Activated T-cell treated with anti-CD3 and anti-CD28 coated beads, Interleukin-2, amount 50 U/mL, for 72 hours (primary cell): ENCODE data around the gene CENPX. TPM values are rescaled to one million over a fixed set of nuclear protein-coding genes. Genes with fewer than 3 reads are reported as not detected.

ENCODE experiments used
- ATAC-seq, 2 donors: fragments of 150-1000 bp; cut with Tn5 transposase; replicated peaks in 1 of 2; 2 replicates each; pipeline ENCODE4 v1.10.0; 2021; ENCODE audit warnings: moderate library complexity in 2 of 2, mild to moderate bottlenecking in 1 of 2
- DNase-seq, 2 donors: peaks; one replicate each; pipeline ENCODE4 v3.0.0; 2021 to 2022; ENCODE audit warnings: mixed read lengths in 1 of 2
- H3K27ac Mint-ChIP-seq: one replicate; pipeline ENCODE4 v1.8.0; 2022; ENCODE audit warnings: mild to moderate bottlenecking, moderate library complexity, mixed read lengths
- H3K27me3 Mint-ChIP-seq: one replicate; pipeline ENCODE4 v1.8.0; 2022; ENCODE audit warnings: low read depth, mixed read lengths
- H3K36me3 Mint-ChIP-seq, 2 donors: one replicate each; pipeline ENCODE4 v1.8.0; 2022; ENCODE audit warnings: mixed read lengths in 2 of 2, mild to moderate bottlenecking in 1 of 2; ENCODE audit not compliant: insufficient read depth in 2 of 2
- H3K4me1 Mint-ChIP-seq: one replicate; pipeline ENCODE4 v1.8.0; 2022; ENCODE audit warnings: low read depth, mixed read lengths
- H3K4me3 Mint-ChIP-seq, 2 donors: one replicate each; pipeline ENCODE4 v1.8.0; 2022; ENCODE audit warnings: mild to moderate bottlenecking in 2 of 2, mixed read lengths in 2 of 2, moderate library complexity in 2 of 2
- H3K9me3 Mint-ChIP-seq, 2 donors: one replicate each; pipeline ENCODE4 v1.8.0; 2022; ENCODE audit warnings: mixed read lengths in 2 of 2
- total RNA-seq, 2 donors: library from RNA; stranded (reverse); gene quantifications; one replicate each; pipeline ENCODE4 v1.2.3, GENCODE V29; 2022

The CENPX gene
- total RNA-seq, 2 donors from 2014 or later = 32.2 to 44.0 TPM

- Mint-ChIP-seq H3K27ac (peak within 1 kb of the TSS; percentile 30), H3K27me3 (no peaks in the 10 kb centered on the region), H3K9me3 (no peaks in the 10 kb centered on the region), H3K36me3 (no peaks in the 10 kb centered on the region), H3K4me3 (peak within 1 kb of the TSS; percentile 92 to 95), H3K4me1 (peaks cover 20% of the 10 kb centered on the region)
- DNase-seq (peak; percentile 87 to 89), ATAC-seq (peak; percentile 91)
Observed at GRCh38 chr17:82051776-82052637, 29.3 kb upstream of the CENPX start, which contains the start of the genes GPS1 and RFNG. TSS of gene GPS1 (plus strand) at chr17:82051898. CDS start at chr17:82051932, 34 bp downstream. TSS of gene RFNG (minus strand) at chr17:82051811. CDS start at chr17:82051766, 45 bp downstream.

GRCh38 chr17:82050761-82051641 lies 28.3 kb upstream of the CENPX start:
- ATAC-seq (peak; percentile 33 to 39), DNase-seq (no peak)
- Mint-ChIP-seq H3K4me1 (peaks cover 20% of the 10 kb centered on the region), H3K27ac (peak overlapping the region; percentile 30), H3K27me3 (no peaks in the 10 kb centered on the region), H3K36me3 (no peaks in the 10 kb centered on the region), H3K4me3 (peak overlapping the region; percentile 92 to 95), H3K9me3 (no peaks in the 10 kb centered on the region)

- no peaks in the 10 kb centered on the region for H3K9me3 Mint-ChIP-seq
- ATAC-seq = no peak
- no peaks in the 10 kb centered on the region for H3K36me3 Mint-ChIP-seq
- H3K27me3 Mint-ChIP-seq = no peaks in the 10 kb centered on the region
- peak overlapping the region; percentile 92 to 95 for H3K4me3 Mint-ChIP-seq
- H3K27ac Mint-ChIP-seq = no peak overlapping the region
- no peak for DNase-seq
- H3K4me1 Mint-ChIP-seq = peaks cover 20% of the 10 kb centered on the region
Observed at GRCh38 chr17:82050152-82050760, 27.6 kb upstream of the CENPX start.

- ATAC-seq = no peak
Observed at GRCh38 chr17:82049521-82049971, 26.9 kb upstream of the CENPX start.

DNA sequence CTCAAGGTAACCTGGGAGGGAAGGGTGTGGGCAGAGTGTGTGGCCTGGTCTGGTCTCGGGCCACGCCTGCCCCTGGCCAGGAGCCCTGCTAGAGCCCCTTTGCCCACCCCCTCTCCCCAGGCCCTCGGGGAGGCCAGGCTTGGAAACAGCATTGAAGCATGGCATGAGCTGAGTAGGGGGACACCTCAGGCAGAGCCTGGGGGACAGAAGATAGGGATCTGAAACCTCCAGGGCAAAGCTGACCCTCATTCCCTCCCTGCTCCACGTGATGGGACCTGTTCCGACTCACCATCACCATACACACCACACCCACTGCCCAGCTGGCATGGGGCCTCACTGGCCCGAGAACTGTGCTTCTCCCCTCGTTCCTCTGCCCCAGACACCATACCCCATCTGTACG lies 26.4 kb upstream of the CENPX start:
- no peak for DNase-seq
- H3K9me3 Mint-ChIP-seq = no peaks in the 10 kb centered on the region
- no peak overlapping the region for H3K27ac Mint-ChIP-seq
- no peak for ATAC-seq
- peaks cover 20% of the 10 kb centered on the region for H3K4me1 Mint-ChIP-seq
- no peaks in the 10 kb centered on the region for H3K27me3 Mint-ChIP-seq
- peak overlapping the region in 1 of 2 donors; percentile 10 for H3K4me3 Mint-ChIP-seq
- no peaks in the 10 kb centered on the region for H3K36me3 Mint-ChIP-seq

More at GRCh38 chr17:82049521-82049971, 26.9 kb upstream of the CENPX start:
- Mint-ChIP-seq H3K4me3 (no peak overlapping the region), H3K36me3 (no peaks in the 10 kb centered on the region), H3K27me3 (no peaks in the 10 kb centered on the region), H3K4me1 (peaks cover 20% of the 10 kb centered on the region), H3K9me3 (no peaks in the 10 kb centered on the region), H3K27ac (no peak overlapping the region)
- no peak for DNase-seq

GRCh38 chr17:82048571-82048971 lies 25.9 kb upstream of the CENPX start:
- ATAC-seq (no peak), DNase-seq (no peak)
- no peaks in the 10 kb centered on the region for H3K27me3 Mint-ChIP-seq
- no peaks in the 10 kb centered on the region for H3K9me3 Mint-ChIP-seq
- H3K4me3 Mint-ChIP-seq = peak overlapping the region in 1 of 2 donors; percentile 44
- H3K4me1 Mint-ChIP-seq = peaks cover 17% of the 10 kb centered on the region
- H3K36me3 Mint-ChIP-seq = no peaks in the 10 kb centered on the region
- no peak overlapping the region for H3K27ac Mint-ChIP-seq

DNA sequence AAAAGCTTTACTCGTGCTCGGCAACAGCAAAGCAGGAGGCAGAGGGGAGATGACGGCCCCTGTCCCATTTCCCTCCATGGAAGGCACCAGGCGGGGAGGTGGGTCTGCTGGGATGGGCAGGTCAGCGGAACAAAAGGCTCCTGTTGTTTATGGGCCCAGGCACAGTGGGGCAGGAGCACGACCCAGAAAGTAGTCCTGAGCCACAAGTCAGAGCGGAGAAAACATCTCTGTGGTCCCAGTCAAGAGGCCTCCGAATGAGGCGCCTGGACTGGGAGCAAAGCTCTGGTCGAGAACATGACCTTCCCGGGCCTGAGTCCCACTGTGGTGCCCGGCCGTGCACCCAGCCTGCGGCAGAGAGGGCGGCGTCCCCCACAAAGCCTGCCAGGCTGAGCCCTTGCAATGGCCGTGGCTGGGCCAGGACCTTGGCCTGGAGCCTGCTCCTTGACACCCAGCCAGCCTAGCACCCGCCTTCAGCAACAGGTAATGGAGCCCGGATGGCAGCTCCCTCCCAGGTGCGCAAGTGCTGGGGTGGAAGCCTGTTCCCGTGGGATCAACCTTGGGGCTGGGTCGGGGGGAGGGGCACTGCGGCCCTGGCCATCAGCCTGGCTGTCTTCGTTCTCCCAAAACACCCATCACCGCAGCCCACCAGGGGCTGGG lies 25.4 kb upstream of the CENPX start:
- Mint-ChIP-seq H3K4me3 (no peak overlapping the region), H3K4me1 (peaks cover 12% of the 10 kb centered on the region), H3K9me3 (no peaks in the 10 kb centered on the region), H3K27ac (no peak overlapping the region), H3K36me3 (no peaks in the 10 kb centered on the region), H3K27me3 (no peaks in the 10 kb centered on the region)
- ATAC-seq (no peak), DNase-seq (no peak)

GRCh38 chr17:82047379-82047778 lies 24.7 kb upstream of the CENPX start:
- Mint-ChIP-seq H3K4me3 (no peak overlapping the region), H3K36me3 (no peaks in the 10 kb centered on the region), H3K4me1 (peaks cover 7% of the 10 kb centered on the region), H3K27me3 (no peaks in the 10 kb centered on the region), H3K27ac (no peak overlapping the region), H3K9me3 (no peaks in the 10 kb centered on the region)
- DNase-seq (no peak), ATAC-seq (no peak)

DNA sequence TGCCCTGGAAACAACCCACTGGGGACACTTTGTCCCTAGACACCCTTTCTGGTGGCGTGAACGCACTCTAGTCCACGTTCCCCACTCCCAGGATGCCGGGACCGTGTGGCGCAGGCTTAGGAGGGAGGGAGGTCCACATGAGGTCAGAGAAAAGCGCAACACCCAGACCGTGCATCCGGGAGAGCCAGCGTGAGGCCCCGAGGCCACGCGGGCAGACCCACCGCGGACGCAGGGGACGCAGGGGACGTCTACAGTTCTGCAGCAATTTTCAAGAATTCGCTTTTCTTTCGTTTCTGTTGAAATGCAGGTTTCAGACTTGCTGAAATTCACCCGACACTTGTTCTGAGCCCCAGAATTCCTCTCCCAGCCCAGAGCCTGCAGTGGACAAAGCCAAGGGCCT lies 24.2 kb upstream of the CENPX start:
- Mint-ChIP-seq H3K27me3 (no peaks in the 10 kb centered on the region), H3K27ac (no peak overlapping the region), H3K9me3 (no peaks in the 10 kb centered on the region), H3K4me1 (peaks cover 7% of the 10 kb centered on the region), H3K4me3 (no peak overlapping the region), H3K36me3 (no peaks in the 10 kb centered on the region)
- ATAC-seq (no peak), DNase-seq (no peak)

GRCh38 chr17:82045936-82046484 lies 23.3 kb upstream of the CENPX start:
- H3K4me3 Mint-ChIP-seq = no peak overlapping the region
- no peak for DNase-seq
- no peaks in the 10 kb centered on the region for H3K27me3 Mint-ChIP-seq
- H3K27ac Mint-ChIP-seq = no peak overlapping the region
- H3K36me3 Mint-ChIP-seq = no peaks in the 10 kb centered on the region
- ATAC-seq = no peak
- peaks cover 7% of the 10 kb centered on the region for H3K4me1 Mint-ChIP-seq
- H3K9me3 Mint-ChIP-seq = no peaks in the 10 kb centered on the region

- H3K4me1 Mint-ChIP-seq = no peaks in the 10 kb centered on the region
- ATAC-seq (no peak), DNase-seq (no peak)
- H3K36me3 Mint-ChIP-seq = no peaks in the 10 kb centered on the region
- H3K27ac Mint-ChIP-seq = no peak overlapping the region
- no peak overlapping the region for H3K4me3 Mint-ChIP-seq
- H3K9me3 Mint-ChIP-seq = no peaks in the 10 kb centered on the region
- no peaks in the 10 kb centered on the region for H3K27me3 Mint-ChIP-seq
Observed at GRCh38 chr17:82043507-82043906, 20.8 kb upstream of the CENPX start.

GRCh38 chr17:82042649-82043048 lies 20.0 kb upstream of the CENPX start:
- H3K4me3 Mint-ChIP-seq = no peak overlapping the region
- DNase-seq = no peak
- peaks cover 7% of the 10 kb centered on the region for H3K4me1 Mint-ChIP-seq
- H3K27ac Mint-ChIP-seq = no peak overlapping the region
- no peaks in the 10 kb centered on the region for H3K27me3 Mint-ChIP-seq
- no peaks in the 10 kb centered on the region for H3K9me3 Mint-ChIP-seq
- H3K36me3 Mint-ChIP-seq = no peaks in the 10 kb centered on the region
- ATAC-seq = no peak
